T-helper 17 cell (primary cell): Measurements from ENCODE around the gene USP49. TPM values are rescaled to one million over a fixed set of nuclear protein-coding genes. Genes with fewer than 3 reads are reported as not detected.
A peak's percentile ranks its signal among the peaks of the same experiment; 100 is the strongest.

Experiments used
- ATAC-seq: fragments of 150-1000 bp; cut with Tn5 transposase; 2 replicates; pipeline ENCODE4 v1.10.0; 2021; ENCODE audit warnings: mild to moderate bottlenecking, moderate library complexity
- DNase-seq, 3 donors: peaks; one replicate each; pipeline versions ENCODE4 v3.0.0 to v3.0.0-alpha.2; 2020 to 2021
- H3K9me3 ChIP-seq: one replicate; pipeline ENCODE4 v1.7.0; 2013; ENCODE audit warnings: low read length, mild to moderate bottlenecking; ENCODE audit not compliant: control insufficient read depth, poor library complexity, severe bottlenecking
- H3K27ac Mint-ChIP-seq: one replicate; pipeline ENCODE4 v1.8.0; 2022; ENCODE audit warnings: mild to moderate bottlenecking, moderate library complexity, mixed read lengths
- H3K27me3 Mint-ChIP-seq: one replicate; pipeline ENCODE4 v1.8.0; 2022; ENCODE audit warnings: mixed read lengths
- H3K36me3 Mint-ChIP-seq: one replicate; pipeline ENCODE4 v1.8.0; 2022; ENCODE audit warnings: low read depth, mixed read lengths
- H3K4me1 Mint-ChIP-seq: one replicate; pipeline ENCODE4 v1.8.0; 2022; ENCODE audit warnings: mild to moderate bottlenecking, mixed read lengths
- H3K4me3 Mint-ChIP-seq: one replicate; pipeline ENCODE4 v1.8.0; 2022; ENCODE audit warnings: mild to moderate bottlenecking, moderate library complexity, mixed read lengths
- total RNA-seq, 4 donors: library from RNA in 2 of 4; stranded (reverse) in 2 of 4; gene quantifications; one replicate each; pipeline ENCODE4 v1.2.3 and lab custom pipeline; 2022 to 2026

USP49 gene
- total RNA-seq, 2 donors from 2014 or later, result 1.7 to 2.1 TPM

- Mint-ChIP-seq H3K27me3 (no peaks in the 10 kb centered on the region), H3K27ac (no peak overlapping the region), H3K4me1 (peaks cover 2% of the 10 kb centered on the region), H3K4me3 (no peak overlapping the region), H3K36me3 (peaks cover 3% of the 10 kb centered on the region)
- DNase-seq (no peak), ATAC-seq (no peak)
- no peaks in the 10 kb centered on the region for H3K9me3 ChIP-seq
Measured at GRCh38 chr6:41805830-41806774, 89.1 kb downstream of the USP49 start.

- no peaks in the 10 kb centered on the region for H3K9me3 ChIP-seq
- no peak for ATAC-seq
Measured at GRCh38 chr6:41801380-41801779, 93.8 kb downstream of the USP49 start.

GRCh38 chr6:41799559-41799911 is 95.6 kb downstream of the USP49 start:
- Mint-ChIP-seq H3K4me3 (no peak overlapping the region), H3K4me1 (peaks cover 4% of the 10 kb centered on the region), H3K27me3 (no peaks in the 10 kb centered on the region), H3K27ac (no peak overlapping the region), H3K36me3 (peaks cover 3% of the 10 kb centered on the region)
- no peaks in the 10 kb centered on the region for H3K9me3 ChIP-seq
- ATAC-seq (no peak), DNase-seq (no peak)

More at GRCh38 chr6:41801380-41801779, 93.8 kb downstream of the USP49 start:
- no peak overlapping the region for H3K27ac Mint-ChIP-seq
- no peak for DNase-seq
- H3K4me1 Mint-ChIP-seq, result peaks cover 4% of the 10 kb centered on the region
- no peak overlapping the region for H3K4me3 Mint-ChIP-seq
- no peaks in the 10 kb centered on the region for H3K27me3 Mint-ChIP-seq
- H3K36me3 Mint-ChIP-seq, result peaks cover 3% of the 10 kb centered on the region

- Mint-ChIP-seq H3K4me3 (no peak overlapping the region), H3K36me3 (no peaks in the 10 kb centered on the region), H3K27ac (no peak overlapping the region), H3K4me1 (peaks cover 4% of the 10 kb centered on the region), H3K27me3 (no peaks in the 10 kb centered on the region)
- H3K9me3 ChIP-seq, result no peaks in the 10 kb centered on the region
- ATAC-seq (no peak), DNase-seq (no peak)
Measured at GRCh38 chr6:41798901-41799558, 96.1 kb downstream of the USP49 start.

- no peaks in the 10 kb centered on the region for H3K9me3 ChIP-seq
- DNase-seq, result no peak
- H3K4me3 Mint-ChIP-seq, result no peak overlapping the region
- H3K36me3 Mint-ChIP-seq, result no peaks in the 10 kb centered on the region
- H3K4me1 Mint-ChIP-seq, result peaks cover 4% of the 10 kb centered on the region
- ATAC-seq, result no peak
- H3K27ac Mint-ChIP-seq, result no peak overlapping the region
- no peaks in the 10 kb centered on the region for H3K27me3 Mint-ChIP-seq
Measured at GRCh38 chr6:41796474-41796873, 98.7 kb downstream of the USP49 start.

GRCh38 chr6:41791984-41792383 is 103.2 kb downstream of the USP49 start:
- no peaks in the 10 kb centered on the region for H3K27me3 Mint-ChIP-seq

GRCh38 chr6:41791305-41791704 is 103.9 kb downstream of the USP49 start:
- ATAC-seq, result no peak
- Mint-ChIP-seq H3K27me3 (no peaks in the 10 kb centered on the region), H3K27ac (no peak overlapping the region), H3K4me3 (no peak overlapping the region), H3K36me3 (peaks cover 3% of the 10 kb centered on the region), H3K4me1 (peaks cover 5% of the 10 kb centered on the region)
- no peaks in the 10 kb centered on the region for H3K9me3 ChIP-seq
- no peak for DNase-seq

More at GRCh38 chr6:41791984-41792383, 103.2 kb downstream of the USP49 start:
- H3K9me3 ChIP-seq, result no peaks in the 10 kb centered on the region
- DNase-seq (no peak), ATAC-seq (no peak)
- Mint-ChIP-seq H3K4me3 (no peak overlapping the region), H3K27ac (no peak overlapping the region), H3K36me3 (peaks cover 3% of the 10 kb centered on the region), H3K4me1 (peaks cover 5% of the 10 kb centered on the region)

- Mint-ChIP-seq H3K27ac (no peak overlapping the region), H3K4me1 (peaks cover 5% of the 10 kb centered on the region), H3K27me3 (no peaks in the 10 kb centered on the region), H3K36me3 (peaks cover 3% of the 10 kb centered on the region), H3K4me3 (no peak overlapping the region)
- DNase-seq (no peak), ATAC-seq (no peak)
- H3K9me3 ChIP-seq, result no peaks in the 10 kb centered on the region
Measured at GRCh38 chr6:41790045-41790444, 105.1 kb downstream of the USP49 start.

- Mint-ChIP-seq H3K27me3 (no peaks in the 10 kb centered on the region), H3K4me3 (peak overlapping the region; percentile 61), H3K4me1 (peaks cover 8% of the 10 kb centered on the region), H3K27ac (no peak overlapping the region), H3K36me3 (peaks cover 3% of the 10 kb centered on the region)
- no peak for DNase-seq
- ATAC-seq, result no peak
- H3K9me3 ChIP-seq, result no peaks in the 10 kb centered on the region
Measured at GRCh38 chr6:41789390-41789724, 105.8 kb downstream of the USP49 start.

GRCh38 chr6:41787219-41787917 is 107.8 kb downstream of the USP49 start, which contains the start of gene TOMM6:
Gene TOMM6, plus strand, starts transcription at chr6:41787694. Its CDS starts 4 bp downstream, at chr6:41787698.
- peak within 1 kb of the TSS; percentile 91 for H3K27ac Mint-ChIP-seq
- H3K36me3 Mint-ChIP-seq, result peaks cover 3% of the 10 kb centered on the region
- H3K4me3 Mint-ChIP-seq, result peak within 1 kb of the TSS; percentile 94
- DNase-seq (peak; percentile 90 to 92 (median 91)), ATAC-seq (peak; percentile 84)
- H3K4me1 Mint-ChIP-seq, result peaks cover 10% of the 10 kb centered on the region
- no peaks in the 10 kb centered on the region for H3K27me3 Mint-ChIP-seq
- no peaks in the 10 kb centered on the region for H3K9me3 ChIP-seq

- Mint-ChIP-seq H3K4me1 (peaks cover 10% of the 10 kb centered on the region), H3K4me3 (peak overlapping the region; percentile 94), H3K36me3 (peaks cover 3% of the 10 kb centered on the region), H3K27ac (peak overlapping the region; percentile 91), H3K27me3 (no peaks in the 10 kb centered on the region)
- DNase-seq (peak; percentile 82 to 90 (median 89)), ATAC-seq (peak; percentile 76)
- H3K9me3 ChIP-seq, result no peaks in the 10 kb centered on the region
Measured at GRCh38 chr6:41786451-41787218, 108.5 kb downstream of the USP49 start.

- peaks cover 15% of the 10 kb centered on the region for H3K4me1 Mint-ChIP-seq
- peaks cover 3% of the 10 kb centered on the region for H3K36me3 Mint-ChIP-seq
- no peak overlapping the region for H3K27ac Mint-ChIP-seq
- H3K4me3 Mint-ChIP-seq, result peak overlapping the region; percentile 94
- H3K9me3 ChIP-seq, result no peaks in the 10 kb centered on the region
- no peak for ATAC-seq
- peaks cover 5% of the 10 kb centered on the region for H3K27me3 Mint-ChIP-seq
- no peak for DNase-seq
Measured at GRCh38 chr6:41785689-41786450, 109.3 kb downstream of the USP49 start.
